H1 (cell line): Measurements from ENCODE around the gene MUSTN1. TPM values are rescaled to one million over a fixed set of nuclear protein-coding genes. Genes with fewer than 3 reads are reported as not detected.

Experiments
- CEBPB ChIP-seq: IDR thresholded peaks from 2 replicates; pipeline ENCODE4 v1.6.1; 2012; ENCODE audit warnings: low read depth, low read length
- CREB1 ChIP-seq: IDR thresholded peaks from 2 replicates; pipeline ENCODE4 v1.6.1; 2012; ENCODE audit warnings: inconsistent platforms
- GABPA ChIP-seq: IDR thresholded peaks from 2 replicates; pipeline ENCODE4 v1.6.1; 2011; ENCODE audit warnings: mild to moderate bottlenecking, low read length, moderate library complexity, borderline replicate concordance; ENCODE audit not compliant: insufficient read depth
- HDAC6 ChIP-seq: IDR thresholded peaks from one replicate; pipeline ENCODE4 v1.7.1; 2012; ENCODE audit warnings: low read depth, mild to moderate bottlenecking, inconsistent platforms, low read length, moderate library complexity
- KDM5A ChIP-seq: fragments of 200-600 bp; IDR thresholded peaks from 2 replicates; pipeline ENCODE4 v1.7.1; 2012; ENCODE audit warnings: mild to moderate bottlenecking, low read length, inconsistent platforms, mixed read lengths
- PHF8 ChIP-seq: fragments of 200-600 bp; sonication (generic); conservative IDR thresholded peaks from 2 replicates; pipeline ENCODE4 v1.7.1; 2012; ENCODE audit warnings: low read depth, mild to moderate bottlenecking, inconsistent platforms, low read length, moderate library complexity
- TAF1 ChIP-seq: IDR thresholded peaks from 2 replicates; pipeline ENCODE4 v1.6.1; 2011; ENCODE audit warnings: mild to moderate bottlenecking, low read depth, low read length
- polyA plus RNA-seq, 7 experiments: library from polyadenylated mRNA; depleted of rRNA in 3 of 7; stranded (reverse) in 5 of 7; unstranded in 2 of 7; fragments of >200 nt in 5 of 7; fragments of 200-250 nt in 2 of 7; gene quantifications; 1 replicate in 5 of 7; 2 replicates in 1 of 7; 4 replicates in 1 of 7; pipeline versions ENCODE4 v1.2.1 to v1.2.3, GENCODE V29; 2011 to 2013; ENCODE audit warnings: missing spikeins in 2 of 7, mixed read lengths in 2 of 7
- total RNA-seq: library from RNA; stranded (reverse); fragmentation: NEBNext Ultra II Directional; extraction: Animal tissue kit (Norgen Biotek cat#: 25700); gene quantifications from 2 replicates; pipeline ENCODE4 v1.2.1, GENCODE V29; 2021

The MUSTN1 gene
- total and polyA plus RNA-seq, 2 of the 8 experiments (the other 6 are each of a cell fraction or from before 2014, with no cell fraction given), result 1.1 to 2.4 TPM

- TF ChIP-seq CEBPB (no peak), HDAC6 (no peak), PHF8 (no peak), GABPA (no peak), CREB1 (no peak), KDM5A (no peak), TAF1 (no peak)
Observed at GRCh38 chr3:52839268-52839575, 4.4 kb upstream of the MUSTN1 start (continued).
